SU-DHL-6 (cell line): ENCODE measurements around the gene TREH.

Source experiments
- CTCF ChIP-seq: fragments of 200-600 bp; sonication (generic); IDR thresholded peaks from one replicate; pipeline ENCODE4 v1.5.1; 2017; ENCODE audit warnings: antibody characterized with exemption, mild to moderate bottlenecking, low read length, moderate library complexity; ENCODE audit not compliant: insufficient read depth, poor library complexity, severe bottlenecking
- EZH2phosphoT487 ChIP-seq: fragments of 200-600 bp; sonication (generic), shearing (Covaris generic); conservative IDR thresholded peaks from 2 replicates; pipeline ENCODE4 v1.6.1; 2018; ENCODE audit warnings: mild to moderate bottlenecking, antibody characterized with exemption, low read length, moderate library complexity, mixed read lengths

DNA sequence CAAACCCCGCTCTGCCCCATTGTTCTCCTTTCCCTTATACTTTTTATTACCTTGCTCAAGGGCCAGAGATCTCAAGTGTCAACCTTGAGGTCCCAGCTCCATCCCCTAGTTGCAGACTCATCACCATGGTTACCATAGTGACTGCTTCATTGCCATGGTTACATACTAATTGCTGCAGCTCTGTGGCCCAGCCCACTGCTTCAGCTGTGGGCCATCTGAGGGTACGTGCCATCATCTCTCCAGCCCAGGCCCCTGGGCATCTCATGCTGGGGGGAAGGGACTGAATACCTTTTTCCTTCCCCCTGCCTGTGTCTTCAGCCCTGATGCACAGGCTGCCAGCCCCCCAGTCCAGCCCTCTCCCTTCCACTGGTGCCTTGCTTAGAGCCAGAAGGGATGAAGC is 22.2 kb downstream of the TREH start:
- TF ChIP-seq CTCF: no peak
- no peak for TF ChIP-seq EZH2phosphoT487
